HCT116 (cell line): ENCODE measurements around the gene PAQR7. TPM values are rescaled to one million over a fixed set of nuclear protein-coding genes. Genes with fewer than 3 reads are reported as not detected.

Experiments
- ATAC-seq: fragments of 200-7000 bp; cut with Tn5 transposase; 2 replicates; pipeline ENCODE4 v1.9.1; 2020; ENCODE audit warnings: mild to moderate bottlenecking, moderate library complexity
- BruUV-seq: library from RNA; stranded (reverse); fragments of 400-500 nt; replicated peaks from 2 replicates; lab custom pipeline; 2021; lab: Mats Ljungman, UMichigan
- CTCF ChIA-PET: fragments of 300-600 bp; sonication (Branson Sonifier 250); formaldehyde crosslinking; loops from one replicate; lab custom pipeline; 2021; ENCODE audit warnings: antibody characterized with exemption; lab: Charles Lee
- POLR2A ChIA-PET: fragments of 300-600, 350-600 bp; sonication (Branson Sonifier 250); formaldehyde crosslinking; loops from one replicate; lab custom pipeline; 2021; ENCODE audit warnings: antibody characterized with exemption; lab: Charles Lee
- RAD21 ChIA-PET, 2 experiments: fragments of 300-600 bp; sonication (Branson Sonifier 250); formaldehyde crosslinking; loops; one replicate each; lab custom pipeline; 2023; ENCODE audit warnings: low total read pairs in 2 of 2; ENCODE audit not compliant: uncharacterized antibody in 2 of 2, unreplicated experiment in 2 of 2, low non-redundant PET in 1 of 2; lab: Charles Lee
- DNase-seq: peaks from one replicate; pipeline ENCODE4 v3.0.0-alpha.2; 2010; ENCODE audit warnings: low read depth, low spot score
- H2AFZ ChIP-seq: fragments of 200-600 bp; shearing (Covaris generic), sonication (generic); 2 replicates; pipeline ENCODE4 v1.6.1; 2017; ENCODE audit warnings: low read depth, mixed run types, mixed read lengths, antibody characterized with exemption, low read length; ENCODE audit not compliant: poor library complexity, severe bottlenecking
- H3K27ac ChIP-seq: 2 replicates; pipeline ENCODE4 v1.5.1; 2012; ENCODE audit warnings: low read depth, low read length
- H3K27me3 ChIP-seq: fragments of 200-600 bp; sonication (generic); 2 replicates; pipeline ENCODE4 v1.6.1; 2016; ENCODE audit warnings: mixed run types, low read length, mixed read lengths; ENCODE audit not compliant: insufficient read depth
- H3K36me3 ChIP-seq, 2 experiments: fragments of 200-500 bp in 1 of 2; fragments of 200-600 bp in 1 of 2; sonication (Bioruptor generic) in 1 of 2; sonication (generic) in 1 of 2; 2 replicates each; pipeline versions ENCODE4 v1.5.1 to v1.6.1; 2014 to 2016; ENCODE audit warnings: low read length in 2 of 2, inconsistent platforms in 1 of 2, mixed read lengths in 1 of 2, mixed run types in 1 of 2; ENCODE audit not compliant: insufficient read depth in 2 of 2, control insufficient read depth in 1 of 2
- H3K4me1 ChIP-seq, 2 experiments: fragments of 200-600 bp in 1 of 2; sonication (generic) in 1 of 2; 2 replicates each; pipeline versions ENCODE4 v1.5.1 to v1.6.1; 2012 to 2017; ENCODE audit warnings: low read length in 2 of 2, inconsistent platforms in 1 of 2, mild to moderate bottlenecking in 1 of 2, mixed read lengths in 1 of 2, mixed run types in 1 of 2, moderate library complexity in 1 of 2; ENCODE audit not compliant: insufficient read depth in 2 of 2, control insufficient read depth in 1 of 2
- H3K4me2 ChIP-seq: fragments of 200-600 bp; sonication (generic); 2 replicates; pipeline ENCODE4 v1.6.1; 2017; ENCODE audit warnings: mixed run types, low read length, mixed read lengths
- H3K4me3 ChIP-seq, 2 experiments: fragments of 200-600 bp in 1 of 2; sonication (generic) in 1 of 2; replicated peaks in 1 of 2; 2 replicates each; pipeline ENCODE4 v1.5.1; 2011 to 2016; ENCODE audit warnings: low read length in 2 of 2, control low read depth in 1 of 2, low read depth in 1 of 2, mild to moderate bottlenecking in 1 of 2, mixed read lengths in 1 of 2, mixed run types in 1 of 2
- H3K79me2 ChIP-seq: fragments of 200-600 bp; sonication (generic); 2 replicates; pipeline ENCODE4 v1.6.1; 2017; ENCODE audit warnings: mild to moderate bottlenecking, mixed run types, low read length, moderate library complexity, mixed read lengths; ENCODE audit not compliant: insufficient read depth
- H3K9ac ChIP-seq: fragments of 200-600 bp; sonication (generic); 2 replicates; pipeline ENCODE4 v1.6.1; 2016; ENCODE audit warnings: low read length, mixed read lengths
- H3K9me2 ChIP-seq: fragments of 200-600 bp; sonication (generic), shearing (Covaris generic); 2 replicates; pipeline ENCODE4 v1.6.1; 2017; ENCODE audit warnings: mixed run types, mild to moderate bottlenecking, moderate library complexity; ENCODE audit not compliant: insufficient read depth
- H3K9me3 ChIP-seq, 2 experiments: fragments of 200-500 bp in 1 of 2; fragments of 200-600 bp in 1 of 2; sonication (Bioruptor generic) in 1 of 2; sonication (generic) in 1 of 2; 2 replicates each; pipeline ENCODE4 v1.6.1; 2014 to 2017; ENCODE audit warnings: low read length in 2 of 2, mixed read lengths in 2 of 2, inconsistent platforms in 1 of 2, low read depth in 1 of 2, mild to moderate bottlenecking in 1 of 2, mixed run types in 1 of 2, moderate library complexity in 1 of 2; ENCODE audit not compliant: control insufficient read depth in 1 of 2, insufficient read depth in 1 of 2
- H4K20me1 ChIP-seq: fragments of 200-600 bp; sonication (generic), shearing (Covaris generic); 2 replicates; pipeline ENCODE4 v1.6.1; 2017; ENCODE audit warnings: mixed run types, mild to moderate bottlenecking, moderate library complexity; ENCODE audit not compliant: insufficient read depth
- CBX3 ChIP-seq: IDR thresholded peaks from 2 replicates; pipeline ENCODE4 v1.6.1; 2012; ENCODE audit warnings: low read depth
- EGR1 ChIP-seq: IDR thresholded peaks from 2 replicates; pipeline ENCODE4 v1.6.1; 2012; ENCODE audit warnings: low read depth
- ELF1 ChIP-seq: IDR thresholded peaks from 2 replicates; pipeline ENCODE4 v1.6.1; 2012; ENCODE audit warnings: low read depth, borderline replicate concordance
- POLR2AphosphoS5 ChIP-seq: IDR thresholded peaks from 2 replicates; pipeline ENCODE4 v1.6.1; 2011; ENCODE audit warnings: mild to moderate bottlenecking, low read depth, low read length, moderate library complexity
- RAD21 ChIP-seq: IDR thresholded peaks from 2 replicates; pipeline ENCODE4 v1.6.1; 2012; ENCODE audit warnings: low read depth, mild to moderate bottlenecking
- ZNF274 ChIP-seq: fragments of 200-500 bp; sonication (Bioruptor generic); IDR thresholded peaks from 2 replicates; pipeline ENCODE4 v1.6.1; 2014; ENCODE audit warnings: mild to moderate bottlenecking, low read depth, low read length, inconsistent platforms
- intact Hi-C: fragments of 100-400 bp; cut with micrococcal nuclease; formaldehyde crosslinking; loops from 2 replicates; pipeline ENCODE4 v1.10.0; 2022
- total RNA-seq: library from RNA; stranded (reverse); gene quantifications from one replicate; pipeline ENCODE4 v1.2.1, GENCODE V29; 2021; ENCODE audit not compliant: unreplicated experiment
- TF ChIP-seq, protein P1 (sequence below): IDR thresholded peaks from 2 replicates; pipeline ENCODE4 v1.6.1; 2012
- TF ChIP-seq, protein P2 (sequence below), 3 experiments: fragments of 200-600 bp in 1 of 3; sonication (generic) in 1 of 3; IDR thresholded peaks in 2 of 3; conservative IDR thresholded peaks in 1 of 3; 2 replicates each; pipeline ENCODE4 v1.5.1; 2012 to 2017; ENCODE audit warnings: low read depth in 2 of 3, low read length in 2 of 3, antibody characterized with exemption in 1 of 3, borderline replicate concordance in 1 of 3, control low read depth in 1 of 3, mild to moderate bottlenecking in 1 of 3, mixed read lengths in 1 of 3, mixed run types in 1 of 3, moderate library complexity in 1 of 3; ENCODE audit not compliant: insufficient read depth in 1 of 3
- TF ChIP-seq, protein P3 (sequence below): IDR thresholded peaks from 2 replicates; pipeline ENCODE4 v1.6.1; 2012; ENCODE audit warnings: low read depth

The PAQR7 gene
- total RNA-seq, 1 experiment from 2014 or later = 13.1 TPM

DNA sequence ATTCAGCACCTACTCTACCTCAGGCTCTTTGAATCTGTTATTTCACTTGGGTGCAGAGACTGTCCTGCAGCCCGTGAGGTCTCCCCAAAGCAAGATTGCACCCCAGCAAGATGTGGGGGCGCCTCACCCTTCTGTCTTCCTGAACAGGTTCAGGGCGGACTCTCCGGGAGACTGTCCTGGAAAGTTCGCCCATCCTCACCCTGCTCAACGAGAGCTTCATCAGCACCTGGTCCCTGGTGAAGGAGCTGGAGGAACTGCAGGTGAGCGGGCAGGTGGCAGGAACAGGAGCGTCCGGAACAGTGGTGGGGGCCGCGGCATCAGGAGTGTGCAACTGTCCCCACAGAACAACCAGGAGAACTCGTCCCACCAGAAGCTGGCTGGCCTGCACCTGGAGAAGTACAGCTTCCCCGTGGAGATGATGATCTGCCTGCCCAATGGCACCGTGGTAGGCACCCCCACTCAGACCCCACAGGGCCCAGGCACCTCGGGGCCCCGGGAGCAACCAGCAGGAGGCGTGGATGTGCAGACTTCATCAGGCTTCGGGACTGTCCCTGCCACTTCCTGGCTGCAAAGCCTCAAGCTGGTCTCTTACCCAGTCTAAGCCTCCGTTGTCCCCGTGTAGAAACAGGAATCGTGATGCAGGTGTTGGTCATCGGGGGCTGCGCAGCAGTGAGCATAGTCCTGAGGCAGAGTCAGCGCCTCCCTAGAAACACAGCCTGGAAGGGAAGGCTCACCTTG lies 61.6 kb downstream of the PAQR7 start:
- Histone ChIP-seq H3K4me2 (no peak overlapping the region), H3K4me3 (no peak overlapping the region), H3K36me3 (no peaks in the 10 kb centered on the region; a peak in 1 of 4 replicates), H3K4me1 (peaks cover 15 to 19% of the 10 kb centered on the region in 2 experiments; a peak in 3 of 4 replicates), H4K20me1 (no peaks in the 10 kb centered on the region), H3K27ac (no peak overlapping the region), H3K9ac (no peak overlapping the region), H3K79me2 (no peaks in the 10 kb centered on the region), H3K9me3 (no peaks in the 10 kb centered on the region), H3K9me2 (no peaks in the 10 kb centered on the region), H2AFZ (no peak overlapping the region), H3K27me3 (no peaks in the 10 kb centered on the region)
- ATAC-seq (no peak), DNase-seq (no peak)
- RAD21 ChIA-PET = no interaction called here
- TF ChIP-seq, protein P1, sequence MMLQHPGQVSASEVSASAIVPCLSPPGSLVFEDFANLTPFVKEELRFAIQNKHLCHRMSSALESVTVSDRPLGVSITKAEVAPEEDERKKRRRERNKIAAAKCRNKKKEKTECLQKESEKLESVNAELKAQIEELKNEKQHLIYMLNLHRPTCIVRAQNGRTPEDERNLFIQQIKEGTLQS = no peak
- TF ChIP-seq, protein P2, sequence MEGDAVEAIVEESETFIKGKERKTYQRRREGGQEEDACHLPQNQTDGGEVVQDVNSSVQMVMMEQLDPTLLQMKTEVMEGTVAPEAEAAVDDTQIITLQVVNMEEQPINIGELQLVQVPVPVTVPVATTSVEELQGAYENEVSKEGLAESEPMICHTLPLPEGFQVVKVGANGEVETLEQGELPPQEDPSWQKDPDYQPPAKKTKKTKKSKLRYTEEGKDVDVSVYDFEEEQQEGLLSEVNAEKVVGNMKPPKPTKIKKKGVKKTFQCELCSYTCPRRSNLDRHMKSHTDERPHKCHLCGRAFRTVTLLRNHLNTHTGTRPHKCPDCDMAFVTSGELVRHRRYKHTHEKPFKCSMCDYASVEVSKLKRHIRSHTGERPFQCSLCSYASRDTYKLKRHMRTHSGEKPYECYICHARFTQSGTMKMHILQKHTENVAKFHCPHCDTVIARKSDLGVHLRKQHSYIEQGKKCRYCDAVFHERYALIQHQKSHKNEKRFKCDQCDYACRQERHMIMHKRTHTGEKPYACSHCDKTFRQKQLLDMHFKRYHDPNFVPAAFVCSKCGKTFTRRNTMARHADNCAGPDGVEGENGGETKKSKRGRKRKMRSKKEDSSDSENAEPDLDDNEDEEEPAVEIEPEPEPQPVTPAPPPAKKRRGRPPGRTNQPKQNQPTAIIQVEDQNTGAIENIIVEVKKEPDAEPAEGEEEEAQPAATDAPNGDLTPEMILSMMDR (IDR thresholded peaks at IDR 0.05 in 2 of 3, conservative IDR thresholded peaks at IDR 0.05 in 1 of 3; ENCODE audit: borderline replicate concordance in 1 of 3, insufficient read depth in 1 of 3, low read depth in 2 of 3, low read length in 2 of 3) = 0 out of 6 replicates have a peak, but pooled peaks of 2 of the 3 experiments have one; percentile 4 to 17
- BruUV-seq = no TSS peak
- intact Hi-C loops = loop anchor here (10.0 kb wide), 1 partner anchor 559 kb away; no protein-coding TSS in a partner anchor
- POLR2A ChIA-PET = no interaction called here
- CTCF ChIA-PET = no interaction called here

DNA sequence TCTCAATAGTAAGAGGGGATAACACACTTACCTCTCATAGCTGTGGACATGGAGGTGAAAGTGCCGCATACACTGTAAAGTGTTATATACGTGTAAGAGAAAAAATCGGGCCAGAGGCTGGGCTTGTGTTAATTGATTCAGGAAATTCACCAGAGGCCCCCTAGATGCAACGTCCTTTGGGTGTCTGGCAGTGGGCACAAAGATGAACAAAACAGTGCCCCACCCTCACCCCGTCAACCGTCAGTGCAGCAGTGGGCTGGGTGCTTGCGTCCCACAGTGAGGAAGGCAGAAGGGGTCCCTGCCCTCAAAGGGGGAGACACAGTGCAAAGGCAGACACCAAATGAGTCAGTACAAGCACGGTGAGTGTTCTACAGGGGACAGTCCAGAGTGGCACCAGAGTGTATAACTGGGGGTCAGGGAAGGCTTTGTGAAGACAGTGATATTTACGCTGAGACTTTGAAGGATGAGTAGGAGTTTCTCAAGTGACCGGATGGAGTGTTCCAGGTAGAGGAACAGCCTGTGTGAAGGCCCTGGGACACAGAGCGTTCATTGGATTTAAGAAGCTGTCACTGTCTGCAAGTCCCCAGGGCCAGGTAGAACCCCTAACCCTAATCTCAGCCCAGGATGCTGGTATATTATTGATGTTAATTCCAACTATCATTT lies 62.3 kb downstream of the PAQR7 start:
- Histone ChIP-seq H3K4me3 (no peak overlapping the region), H3K27ac (no peak overlapping the region), H3K9ac (no peak overlapping the region), H3K27me3 (no peaks in the 10 kb centered on the region), H3K36me3 (no peaks in the 10 kb centered on the region; a peak in 1 of 4 replicates), H4K20me1 (no peaks in the 10 kb centered on the region), H3K9me3 (no peaks in the 10 kb centered on the region), H3K4me1 (peaks cover 8 to 12% of the 10 kb centered on the region in 2 experiments; a peak in 3 of 4 replicates), H3K9me2 (no peaks in the 10 kb centered on the region), H3K79me2 (no peaks in the 10 kb centered on the region), H3K4me2 (no peak overlapping the region), H2AFZ (no peak overlapping the region)
- ChIA-PET RAD21 (no interaction called here), POLR2A (no interaction called here), CTCF (no interaction called here)
- no peak for ATAC-seq
- TF ChIP-seq ZNF274 = no peak
- no peak for TF ChIP-seq POLR2AphosphoS5
- TF ChIP-seq, protein P3, sequence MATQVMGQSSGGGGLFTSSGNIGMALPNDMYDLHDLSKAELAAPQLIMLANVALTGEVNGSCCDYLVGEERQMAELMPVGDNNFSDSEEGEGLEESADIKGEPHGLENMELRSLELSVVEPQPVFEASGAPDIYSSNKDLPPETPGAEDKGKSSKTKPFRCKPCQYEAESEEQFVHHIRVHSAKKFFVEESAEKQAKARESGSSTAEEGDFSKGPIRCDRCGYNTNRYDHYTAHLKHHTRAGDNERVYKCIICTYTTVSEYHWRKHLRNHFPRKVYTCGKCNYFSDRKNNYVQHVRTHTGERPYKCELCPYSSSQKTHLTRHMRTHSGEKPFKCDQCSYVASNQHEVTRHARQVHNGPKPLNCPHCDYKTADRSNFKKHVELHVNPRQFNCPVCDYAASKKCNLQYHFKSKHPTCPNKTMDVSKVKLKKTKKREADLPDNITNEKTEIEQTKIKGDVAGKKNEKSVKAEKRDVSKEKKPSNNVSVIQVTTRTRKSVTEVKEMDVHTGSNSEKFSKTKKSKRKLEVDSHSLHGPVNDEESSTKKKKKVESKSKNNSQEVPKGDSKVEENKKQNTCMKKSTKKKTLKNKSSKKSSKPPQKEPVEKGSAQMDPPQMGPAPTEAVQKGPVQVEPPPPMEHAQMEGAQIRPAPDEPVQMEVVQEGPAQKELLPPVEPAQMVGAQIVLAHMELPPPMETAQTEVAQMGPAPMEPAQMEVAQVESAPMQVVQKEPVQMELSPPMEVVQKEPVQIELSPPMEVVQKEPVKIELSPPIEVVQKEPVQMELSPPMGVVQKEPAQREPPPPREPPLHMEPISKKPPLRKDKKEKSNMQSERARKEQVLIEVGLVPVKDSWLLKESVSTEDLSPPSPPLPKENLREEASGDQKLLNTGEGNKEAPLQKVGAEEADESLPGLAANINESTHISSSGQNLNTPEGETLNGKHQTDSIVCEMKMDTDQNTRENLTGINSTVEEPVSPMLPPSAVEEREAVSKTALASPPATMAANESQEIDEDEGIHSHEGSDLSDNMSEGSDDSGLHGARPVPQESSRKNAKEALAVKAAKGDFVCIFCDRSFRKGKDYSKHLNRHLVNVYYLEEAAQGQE = no peak
- TF ChIP-seq CBX3 = no peak
- TF ChIP-seq, protein P1 = no peak
- TF ChIP-seq ELF1 = no peak
- no peak for TF ChIP-seq RAD21
- TF ChIP-seq EGR1 = no peak
- intact Hi-C loops = loop anchor here (10.0 kb wide), 1 partner anchor 558 kb away; no protein-coding TSS in a partner anchor
- BruUV-seq = no TSS peak
- no peak for DNase-seq
